Measurements from ENCODE around the gene ENTPD7.

DNA sequence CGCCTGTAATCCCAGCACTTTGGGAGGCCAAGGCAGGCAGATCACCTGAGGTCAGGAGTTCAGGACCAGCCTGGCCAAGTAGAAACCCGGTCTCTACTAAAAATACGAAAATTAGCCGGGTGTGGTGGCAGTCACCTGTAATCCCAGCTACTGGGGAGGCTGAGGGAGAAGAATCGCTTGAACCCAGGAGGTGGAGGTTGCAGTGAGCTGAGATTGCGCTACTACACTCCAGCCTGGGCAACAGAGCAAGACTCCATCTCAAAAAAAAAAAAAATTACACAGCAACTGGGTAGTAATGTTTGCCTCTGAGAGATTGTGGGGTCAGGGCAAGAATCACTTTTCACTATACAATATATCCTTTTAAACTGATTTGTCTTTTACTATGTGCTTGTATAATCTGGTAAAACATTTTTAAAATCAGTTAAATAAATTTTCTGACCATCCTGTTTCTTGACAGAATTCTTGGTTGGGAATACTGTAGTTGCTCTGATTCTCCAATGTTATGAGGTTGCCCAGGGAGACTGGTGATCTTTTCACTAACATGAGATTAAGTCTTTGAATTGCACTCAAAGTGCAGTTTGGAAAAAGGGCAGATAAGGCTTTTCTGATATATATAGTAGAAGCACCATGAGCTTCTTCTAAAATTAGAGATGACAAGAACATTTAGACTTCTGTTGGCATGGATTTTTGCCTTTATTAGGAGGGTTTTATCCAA, 1.5 kb downstream of the ENTPD7 start:
- TF ChIP-seq, protein P1, sequence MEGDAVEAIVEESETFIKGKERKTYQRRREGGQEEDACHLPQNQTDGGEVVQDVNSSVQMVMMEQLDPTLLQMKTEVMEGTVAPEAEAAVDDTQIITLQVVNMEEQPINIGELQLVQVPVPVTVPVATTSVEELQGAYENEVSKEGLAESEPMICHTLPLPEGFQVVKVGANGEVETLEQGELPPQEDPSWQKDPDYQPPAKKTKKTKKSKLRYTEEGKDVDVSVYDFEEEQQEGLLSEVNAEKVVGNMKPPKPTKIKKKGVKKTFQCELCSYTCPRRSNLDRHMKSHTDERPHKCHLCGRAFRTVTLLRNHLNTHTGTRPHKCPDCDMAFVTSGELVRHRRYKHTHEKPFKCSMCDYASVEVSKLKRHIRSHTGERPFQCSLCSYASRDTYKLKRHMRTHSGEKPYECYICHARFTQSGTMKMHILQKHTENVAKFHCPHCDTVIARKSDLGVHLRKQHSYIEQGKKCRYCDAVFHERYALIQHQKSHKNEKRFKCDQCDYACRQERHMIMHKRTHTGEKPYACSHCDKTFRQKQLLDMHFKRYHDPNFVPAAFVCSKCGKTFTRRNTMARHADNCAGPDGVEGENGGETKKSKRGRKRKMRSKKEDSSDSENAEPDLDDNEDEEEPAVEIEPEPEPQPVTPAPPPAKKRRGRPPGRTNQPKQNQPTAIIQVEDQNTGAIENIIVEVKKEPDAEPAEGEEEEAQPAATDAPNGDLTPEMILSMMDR (IDR thresholded peaks at IDR 0.05) = no peak
- TF ChIP-seq POLR2A (IDR thresholded peaks at IDR 0.05) = no peak
